Neural progenitor cell (in vitro differentiated cells): ENCODE results near the gene EPHB1.

ENCODE experiments used
- CTCF ChIP-seq: fragments of 200-600 bp; sonication (generic); IDR thresholded peaks from 2 replicates; pipeline ENCODE4 v1.5.1; 2017; ENCODE audit warnings: antibody characterized with exemption, mild to moderate bottlenecking
- EZH2 ChIP-seq: fragments of 200-600 bp; sonication (generic); IDR thresholded peaks from 2 replicates; pipeline ENCODE4 v1.6.1; 2017; ENCODE audit warnings: antibody characterized with exemption, mild to moderate bottlenecking, moderate library complexity

- no peak for TF ChIP-seq CTCF
- no peak for TF ChIP-seq EZH2
Observed at GRCh38 chr3:135135445-135135844, 340.4 kb downstream of the EPHB1 start.
